Measurements from ENCODE around the gene ZC2HC1B.

The ZC2HC1B gene

DNA sequence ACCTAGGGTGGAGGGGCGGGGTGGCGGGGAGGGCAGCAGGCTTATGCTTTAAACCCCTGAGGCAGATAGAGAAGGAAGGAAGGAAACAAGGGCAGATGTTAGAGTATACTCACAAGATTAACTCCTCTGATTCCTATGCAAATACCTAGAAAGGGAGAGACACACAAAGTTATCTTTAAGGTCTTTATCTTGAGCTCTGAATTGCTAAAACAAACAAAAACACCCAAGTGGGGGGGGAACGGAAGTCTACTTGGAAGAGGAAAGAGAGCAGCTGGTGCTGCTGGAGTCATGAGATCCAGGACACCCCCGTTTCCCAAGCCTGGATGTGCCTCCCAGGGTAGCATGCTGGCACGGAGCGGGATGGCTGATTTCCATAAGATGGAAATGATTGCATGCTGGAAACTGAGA is 100.4 kb downstream of the ZC2HC1B start:
- no peak for DNase-seq

DNA sequence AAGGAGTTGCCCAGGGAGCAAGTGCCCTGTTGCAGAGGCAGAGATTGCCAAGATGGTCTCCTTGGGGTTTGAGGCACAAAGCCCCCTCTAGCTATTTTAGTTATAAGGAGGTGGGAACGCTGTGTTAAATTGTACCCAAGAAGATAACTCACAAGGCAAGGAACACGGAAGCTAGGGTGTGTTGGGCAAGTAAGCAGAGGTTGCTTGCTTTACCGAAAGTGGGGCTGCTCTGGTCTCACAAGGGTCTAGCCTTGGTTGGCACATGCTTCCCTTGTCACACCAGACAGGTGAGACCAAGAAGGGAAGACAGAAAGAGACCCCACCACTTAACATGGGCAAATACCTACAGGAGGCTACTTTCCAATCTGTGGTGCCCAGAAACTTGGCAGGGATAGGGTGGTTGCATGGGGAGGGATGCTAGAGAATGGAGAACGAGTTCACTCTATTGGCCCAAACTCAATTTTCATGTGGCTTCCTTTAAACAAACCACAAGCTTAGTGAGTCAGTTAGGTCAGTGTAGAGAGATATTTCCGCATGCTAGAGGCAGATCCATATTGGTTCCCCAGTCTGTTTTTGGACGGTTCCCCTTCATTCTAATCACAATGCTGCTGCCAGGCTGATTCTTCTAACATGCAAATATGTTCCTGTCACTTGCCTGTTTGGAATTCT is 101.4 kb downstream of the ZC2HC1B start:
- DNase-seq = no peak

DNA sequence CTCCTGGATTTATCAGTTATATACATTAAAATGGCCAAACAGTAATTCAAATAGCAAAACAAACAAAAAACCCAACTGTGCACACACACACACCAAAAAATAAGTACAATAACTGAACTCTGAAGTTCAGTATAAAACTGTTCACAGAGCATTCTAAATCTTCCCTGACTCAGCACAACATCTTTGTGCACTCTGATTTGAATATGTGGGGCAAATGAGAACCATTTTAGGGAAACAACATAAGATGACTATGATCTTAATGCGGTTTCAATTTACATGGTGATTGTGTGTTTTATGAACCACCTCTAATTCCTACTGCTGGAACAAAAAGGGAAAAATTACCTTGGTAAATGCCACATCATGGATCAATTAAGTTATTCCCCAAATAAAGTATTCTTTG is 102.0 kb downstream of the ZC2HC1B start:
- no peak for DNase-seq

DNA sequence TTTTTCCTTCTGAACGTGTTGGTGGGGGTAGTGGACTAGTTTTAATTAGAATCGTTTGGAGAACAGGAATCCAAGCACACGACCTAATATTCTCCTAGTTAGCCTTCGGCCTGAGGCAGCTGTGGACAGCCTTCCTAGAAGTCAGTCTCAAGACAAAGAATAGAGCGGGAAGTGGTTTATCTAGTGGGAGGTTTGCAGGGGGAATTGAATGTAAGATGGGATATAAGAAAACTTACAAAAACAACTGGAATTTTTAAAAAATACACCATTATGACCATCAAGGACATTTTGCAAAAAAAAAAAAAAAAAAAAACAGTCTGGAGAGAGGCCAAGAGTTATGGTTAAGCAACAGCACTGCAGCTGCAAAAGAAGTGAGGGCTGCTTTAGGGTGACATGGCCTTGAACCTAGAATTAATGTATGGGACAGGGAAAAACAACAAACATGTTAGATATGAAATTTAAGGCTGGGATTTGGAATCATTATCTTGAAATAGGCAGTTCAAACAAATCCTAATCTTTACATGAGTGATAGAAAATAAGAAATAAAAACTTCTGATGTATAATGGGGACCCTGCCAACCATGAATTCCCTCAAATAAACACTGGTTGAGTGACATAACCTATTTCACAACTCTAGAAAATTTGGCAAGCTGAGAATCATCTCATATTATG is 103.6 kb downstream of the ZC2HC1B start:
- no peak for DNase-seq

DNA sequence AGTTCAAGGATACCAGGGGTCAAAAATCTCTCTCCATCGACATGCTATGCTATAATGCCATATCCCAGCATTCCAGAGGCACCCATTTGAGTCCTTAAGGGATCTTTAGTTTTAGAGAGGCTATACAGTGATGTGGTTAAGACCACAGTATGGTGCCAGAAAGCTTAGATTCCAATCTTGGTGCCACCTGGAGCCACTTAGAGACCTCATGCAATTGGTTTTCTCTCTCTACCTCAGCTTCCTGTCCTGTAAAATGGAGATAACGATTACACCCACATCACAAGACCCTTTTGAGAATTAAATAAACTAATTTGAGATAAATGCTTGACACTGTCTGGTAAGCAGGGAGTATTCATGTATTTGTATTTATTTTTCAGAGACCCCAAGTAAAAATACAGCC is 104.8 kb downstream of the ZC2HC1B start:
- no peak for DNase-seq

DNA sequence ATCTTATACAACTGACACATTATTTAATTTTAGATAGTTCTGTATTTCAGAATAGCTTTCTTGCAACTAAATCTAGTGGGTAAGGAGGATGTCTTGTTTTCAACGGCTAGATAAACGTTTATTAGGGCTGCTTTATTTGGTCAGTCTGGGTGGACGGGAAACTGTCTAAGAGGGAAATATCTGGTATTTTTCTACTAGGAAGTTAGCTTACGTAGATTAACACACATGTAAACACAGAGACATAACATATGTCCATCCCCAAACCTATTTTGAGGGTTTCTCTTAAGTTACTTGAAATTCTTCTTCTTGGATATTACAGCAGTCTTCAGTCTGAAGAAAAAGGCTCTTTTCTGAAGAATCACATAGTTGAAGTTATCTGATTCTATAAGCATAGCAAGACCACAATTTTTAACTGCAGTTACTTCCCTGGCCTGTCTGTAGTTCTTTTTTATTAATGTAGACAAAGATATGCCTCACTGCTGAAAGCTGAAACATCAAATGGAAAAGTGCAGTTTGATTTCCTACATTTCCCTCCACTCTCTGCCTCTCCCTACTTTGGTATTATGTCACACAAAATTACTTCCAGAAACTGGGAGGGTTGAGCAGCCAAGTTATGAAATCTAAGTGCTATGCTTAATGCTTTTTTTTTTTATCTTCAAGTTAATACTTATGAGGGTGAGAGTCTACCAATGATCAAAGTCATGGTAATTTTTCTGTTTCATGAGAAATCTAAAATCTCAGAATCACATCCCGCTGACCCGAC is 106.4 kb downstream of the ZC2HC1B start:
- no peak for DNase-seq

DNA sequence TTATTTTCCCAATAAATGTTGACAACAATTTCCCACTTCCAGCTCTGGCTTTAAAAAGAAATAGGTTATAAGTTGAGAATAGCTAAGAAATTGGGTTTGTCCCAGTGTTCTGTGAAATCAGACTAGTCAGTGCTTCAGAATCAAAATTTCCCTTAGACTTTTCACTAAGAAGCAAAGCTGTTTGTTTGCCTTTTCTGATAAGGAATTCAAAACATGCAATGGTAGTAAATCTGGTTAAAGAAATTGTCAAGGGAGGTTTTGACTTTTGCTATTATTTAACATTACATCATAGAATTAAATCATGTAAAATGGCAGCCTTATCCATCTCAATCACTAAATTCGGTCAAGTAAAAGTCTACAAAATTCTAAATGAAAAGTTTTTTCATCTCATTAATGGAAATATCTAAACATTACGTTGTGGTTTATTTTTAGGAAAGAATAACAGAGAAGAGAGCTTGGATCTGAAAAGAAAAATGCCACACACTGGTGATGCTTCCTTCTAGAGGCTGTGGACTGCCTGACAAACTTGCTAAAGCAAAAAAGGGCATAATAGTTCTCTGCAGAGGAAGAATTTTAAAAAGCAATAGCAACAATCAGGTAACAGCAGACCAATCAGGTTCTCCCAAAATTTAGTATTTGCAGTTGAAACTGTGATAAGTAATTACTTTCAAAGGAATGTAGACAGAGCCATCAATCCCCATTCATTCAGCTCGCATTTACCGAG is 107.4 kb downstream of the ZC2HC1B start:
- DNase-seq = no peak

DNA sequence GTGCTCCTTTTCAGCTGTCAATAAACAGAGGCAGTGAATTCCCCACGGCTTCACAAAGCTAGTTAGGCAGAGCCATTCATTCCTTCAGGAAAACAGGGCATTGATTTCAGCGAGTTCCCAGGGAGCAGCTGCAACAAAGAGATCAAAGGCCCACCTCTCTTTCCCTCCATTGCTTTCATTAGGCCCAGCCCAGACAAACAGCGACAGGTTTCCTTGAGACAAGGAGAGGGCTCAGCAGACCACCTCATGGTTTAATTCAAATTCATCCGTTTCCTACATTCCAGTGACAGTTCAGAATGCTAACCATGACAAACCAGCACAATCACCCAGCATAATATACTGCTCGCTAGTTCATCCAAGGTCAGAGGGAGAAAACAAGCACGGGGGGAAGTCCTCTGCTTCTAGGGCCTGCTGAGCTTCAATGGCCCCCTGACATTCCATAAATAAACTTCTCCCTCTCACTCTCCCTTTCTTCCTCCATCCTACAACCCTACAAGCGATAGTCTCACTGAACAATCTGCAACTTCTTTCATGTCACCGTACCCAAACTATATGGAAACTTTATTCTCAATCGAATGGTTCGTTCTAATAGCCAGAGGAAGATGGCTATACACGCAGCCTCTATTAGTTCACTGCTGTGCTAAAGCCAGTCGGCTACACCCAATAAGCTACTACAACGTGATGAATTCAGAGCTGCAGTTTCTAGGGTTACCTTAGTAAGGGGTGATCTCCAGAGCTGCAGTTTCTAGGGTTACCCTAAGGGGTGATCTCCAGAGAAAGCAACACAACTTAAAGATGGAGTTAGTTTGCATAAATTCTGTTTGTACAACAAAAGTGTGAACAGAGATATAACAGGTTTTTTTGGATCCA is 109.1 kb downstream of the ZC2HC1B start:
- no peak for DNase-seq

DNA sequence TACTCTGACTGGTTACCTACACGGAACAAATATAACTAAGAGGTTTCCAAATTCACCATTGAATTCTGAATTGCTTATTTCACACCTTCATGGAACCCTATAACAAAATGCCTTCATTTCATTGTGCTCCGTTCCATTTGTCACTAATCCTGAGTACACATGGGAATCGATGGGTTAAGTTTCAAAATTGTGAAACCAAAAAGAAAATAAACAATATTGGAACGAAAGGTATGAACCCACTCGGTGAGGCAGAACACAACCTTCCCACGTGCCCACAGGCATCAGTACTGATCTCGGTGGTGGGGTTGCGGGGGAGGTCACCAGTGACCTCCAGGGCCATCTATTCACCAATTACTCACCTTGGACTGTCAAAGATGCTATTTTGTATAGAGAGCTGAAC is 109.8 kb downstream of the ZC2HC1B start:
- no peak for DNase-seq

DNA sequence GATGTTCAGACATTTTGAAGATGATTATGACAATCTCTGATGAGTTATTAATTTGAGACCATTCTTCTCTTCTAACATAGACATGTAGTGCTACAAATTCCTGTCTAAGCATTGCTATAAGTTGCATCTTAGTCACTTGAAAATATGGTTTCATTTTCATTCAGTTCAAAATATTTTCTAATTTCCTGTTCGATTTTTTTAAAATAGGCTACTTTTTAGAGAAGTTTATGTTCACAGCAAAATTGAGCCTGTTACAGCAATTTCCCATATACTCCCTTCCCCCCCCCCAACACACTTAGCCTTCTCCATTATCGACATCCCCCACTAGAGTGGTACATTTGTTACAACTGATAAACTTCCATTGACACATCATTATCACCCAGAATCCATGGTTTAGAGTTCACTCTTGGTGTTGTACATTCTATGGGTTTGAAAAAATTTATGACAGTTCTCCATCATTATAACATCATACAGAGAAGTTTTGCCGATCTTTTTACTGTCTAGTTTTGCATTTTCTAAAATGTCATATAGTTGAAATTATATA is 112.6 kb downstream of the ZC2HC1B start:
- DNase-seq = no peak

DNA sequence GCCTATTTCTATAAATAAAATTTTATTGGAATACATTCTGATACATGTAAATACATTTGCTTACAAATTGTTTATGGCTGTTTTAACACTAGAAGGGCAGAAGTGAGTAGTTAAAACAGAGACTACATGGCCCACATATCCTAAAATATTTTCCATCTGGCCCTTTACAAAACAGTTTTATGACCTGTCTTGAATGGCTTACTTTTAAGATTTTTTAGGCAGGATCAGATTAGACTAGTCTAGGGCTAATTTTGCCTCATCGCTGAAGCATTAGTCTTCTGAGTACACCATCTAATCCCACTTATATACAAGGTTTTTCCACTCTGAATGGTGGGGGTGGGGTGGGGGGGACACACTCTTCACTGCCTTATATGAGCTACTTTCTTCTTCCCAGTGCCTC is 116.6 kb downstream of the ZC2HC1B start:
- DNase-seq = no peak

DNA sequence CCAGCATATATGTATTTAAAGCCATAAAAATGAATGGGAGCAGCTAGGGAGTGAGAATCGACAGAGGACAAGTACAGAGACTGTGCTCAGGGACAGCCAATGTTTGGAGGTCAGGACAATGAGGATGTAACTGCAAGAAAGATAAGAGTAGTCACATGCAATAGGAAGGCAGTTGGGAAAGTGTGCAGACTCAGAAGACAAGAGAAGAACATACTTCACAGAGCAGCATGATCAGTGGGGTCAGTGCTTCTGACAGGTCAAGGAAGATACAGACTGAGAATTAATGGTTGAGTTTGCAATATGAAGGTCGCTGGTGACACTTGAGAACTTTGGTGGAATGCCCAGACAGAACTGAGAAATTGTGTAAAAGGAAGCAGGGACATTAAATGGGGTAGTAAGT is 118.7 kb downstream of the ZC2HC1B start:
- DNase-seq = no peak

DNA sequence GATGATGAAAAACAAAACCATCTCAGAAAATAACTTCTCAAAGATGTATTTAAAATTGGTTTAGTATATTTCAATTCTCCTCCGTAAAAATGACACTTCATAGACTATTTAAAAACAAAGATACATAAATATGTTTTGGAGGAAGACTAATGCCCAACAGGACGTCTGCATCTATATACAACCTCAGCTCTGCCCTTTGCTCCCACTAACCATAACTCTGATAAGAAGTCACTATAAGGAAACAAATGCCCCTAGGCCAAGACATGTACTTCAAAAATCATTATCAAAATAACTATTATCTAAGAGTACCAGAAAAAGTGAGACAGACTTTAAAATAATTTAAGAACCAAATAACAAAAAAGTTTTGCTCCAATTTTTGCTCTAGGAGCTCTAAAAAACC is 120.4 kb downstream of the ZC2HC1B start:
- DNase-seq = no peak

DNA sequence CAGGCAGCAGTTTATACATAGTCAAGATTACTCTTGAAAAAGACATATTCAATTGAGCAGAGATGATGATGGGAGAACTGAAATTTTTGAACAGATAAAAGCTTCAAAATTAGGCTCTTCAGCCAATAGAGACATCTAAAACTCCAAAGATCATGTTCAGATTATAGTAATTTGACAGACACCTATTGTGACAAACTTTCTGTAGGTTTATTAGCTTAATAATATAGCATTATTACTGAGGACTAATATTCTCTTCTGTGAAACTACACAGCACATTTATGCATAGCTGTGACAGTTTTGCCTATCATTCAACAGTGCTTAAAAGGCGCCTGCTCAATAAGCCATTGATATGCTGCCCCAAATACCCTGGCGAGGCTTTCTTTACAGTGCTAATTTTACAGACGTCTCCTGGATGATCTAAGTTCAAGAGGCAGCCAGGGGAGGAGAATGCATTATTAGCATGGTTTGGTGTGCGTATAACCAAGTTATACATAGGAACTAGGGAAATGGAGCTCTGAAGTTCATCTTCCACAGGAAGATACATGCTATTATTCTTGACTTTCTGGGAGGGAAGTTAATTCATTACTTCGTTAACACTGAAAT is 122.3 kb downstream of the ZC2HC1B start:
- DNase-seq = no peak
